Astrocyte of the spinal cord (primary cell): ENCODE data around the gene LPIN2.

Source experiments
- DNase-seq: peaks from one replicate; pipeline ENCODE4 v3.0.0; 2011; ENCODE audit warnings: low read depth, low spot score
- H3K4me3 ChIP-seq: 2 replicates; pipeline ENCODE4 v1.5.1; 2011; ENCODE audit warnings: low read depth, mild to moderate bottlenecking, low read length, moderate library complexity
- CTCF ChIP-seq: IDR thresholded peaks from 2 replicates; pipeline ENCODE4 v1.5.1; 2012; ENCODE audit warnings: low read depth, mild to moderate bottlenecking, low read length, inconsistent platforms
- in situ Hi-C: cut with HindIII; loops from 2 replicates; pipeline ENCODE4 v1.10.0; 2017; ENCODE audit warnings: low sequenced_read_pairs

Gene LPIN2

GRCh38 chr18:3057526-3057925 is 44.6 kb upstream of the LPIN2 start:
- DNase-seq: no peak
- no peak for TF ChIP-seq CTCF
- in situ Hi-C loops: no loop called here
- H3K4me3 ChIP-seq: no peak overlapping the region

- no peak overlapping the region for H3K4me3 ChIP-seq
- in situ Hi-C loops: no loop called here
- no peak for DNase-seq
- no peak for TF ChIP-seq CTCF
Measured at GRCh38 chr18:3056311-3056710, 43.4 kb upstream of the LPIN2 start.

GRCh38 chr18:3055816-3056215 is 42.9 kb upstream of the LPIN2 start:
- DNase-seq: no peak
- no peak for TF ChIP-seq CTCF
- H3K4me3 ChIP-seq: no peak overlapping the region
- in situ Hi-C loops: no loop called here

- no peak for TF ChIP-seq CTCF
- in situ Hi-C loops: no loop called here
- H3K4me3 ChIP-seq: no peak overlapping the region
- no peak for DNase-seq
Measured at GRCh38 chr18:3055186-3055728, 42.3 kb upstream of the LPIN2 start.

- no peak overlapping the region for H3K4me3 ChIP-seq
- TF ChIP-seq CTCF: no peak
- in situ Hi-C loops: no loop called here
- DNase-seq: no peak
Measured at GRCh38 chr18:3054780-3055179, 41.8 kb upstream of the LPIN2 start.

GRCh38 chr18:3054214-3054613 is 41.3 kb upstream of the LPIN2 start:
- in situ Hi-C loops: no loop called here
- TF ChIP-seq CTCF: no peak
- no peak for DNase-seq
- no peak overlapping the region for H3K4me3 ChIP-seq

- H3K4me3 ChIP-seq: no peak overlapping the region
- DNase-seq: no peak
- in situ Hi-C loops: no loop called here
- no peak for TF ChIP-seq CTCF
Measured at GRCh38 chr18:3053081-3053480, 40.1 kb upstream of the LPIN2 start.
